ENCODE measurements around the gene CDH4.

GRCh38 chr20:61324906-61325305 lies 72.8 kb downstream of the CDH4 start:
- TF ChIP-seq, protein P1, sequence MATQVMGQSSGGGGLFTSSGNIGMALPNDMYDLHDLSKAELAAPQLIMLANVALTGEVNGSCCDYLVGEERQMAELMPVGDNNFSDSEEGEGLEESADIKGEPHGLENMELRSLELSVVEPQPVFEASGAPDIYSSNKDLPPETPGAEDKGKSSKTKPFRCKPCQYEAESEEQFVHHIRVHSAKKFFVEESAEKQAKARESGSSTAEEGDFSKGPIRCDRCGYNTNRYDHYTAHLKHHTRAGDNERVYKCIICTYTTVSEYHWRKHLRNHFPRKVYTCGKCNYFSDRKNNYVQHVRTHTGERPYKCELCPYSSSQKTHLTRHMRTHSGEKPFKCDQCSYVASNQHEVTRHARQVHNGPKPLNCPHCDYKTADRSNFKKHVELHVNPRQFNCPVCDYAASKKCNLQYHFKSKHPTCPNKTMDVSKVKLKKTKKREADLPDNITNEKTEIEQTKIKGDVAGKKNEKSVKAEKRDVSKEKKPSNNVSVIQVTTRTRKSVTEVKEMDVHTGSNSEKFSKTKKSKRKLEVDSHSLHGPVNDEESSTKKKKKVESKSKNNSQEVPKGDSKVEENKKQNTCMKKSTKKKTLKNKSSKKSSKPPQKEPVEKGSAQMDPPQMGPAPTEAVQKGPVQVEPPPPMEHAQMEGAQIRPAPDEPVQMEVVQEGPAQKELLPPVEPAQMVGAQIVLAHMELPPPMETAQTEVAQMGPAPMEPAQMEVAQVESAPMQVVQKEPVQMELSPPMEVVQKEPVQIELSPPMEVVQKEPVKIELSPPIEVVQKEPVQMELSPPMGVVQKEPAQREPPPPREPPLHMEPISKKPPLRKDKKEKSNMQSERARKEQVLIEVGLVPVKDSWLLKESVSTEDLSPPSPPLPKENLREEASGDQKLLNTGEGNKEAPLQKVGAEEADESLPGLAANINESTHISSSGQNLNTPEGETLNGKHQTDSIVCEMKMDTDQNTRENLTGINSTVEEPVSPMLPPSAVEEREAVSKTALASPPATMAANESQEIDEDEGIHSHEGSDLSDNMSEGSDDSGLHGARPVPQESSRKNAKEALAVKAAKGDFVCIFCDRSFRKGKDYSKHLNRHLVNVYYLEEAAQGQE (IDR thresholded peaks at IDR 0.05; ENCODE audit: insufficient read depth in 1 of 2, low read depth in 2 of 2, low read length in 2 of 2) = no peak
- TF ChIP-seq POLR2AphosphoS5 (IDR thresholded peaks at IDR 0.05; ENCODE audit: low read depth, low read length) = no peak
- no peak for TF ChIP-seq TAF1 (IDR thresholded peaks at IDR 0.05; ENCODE audit: borderline replicate concordance, insufficient read depth, low read length)
- no peak for TF ChIP-seq SIN3A (IDR thresholded peaks at IDR 0.05; ENCODE audit: borderline replicate concordance, insufficient read depth, low read length)

All from PFSK-1 (cell line).